ENCODE measurements around the gene FUCA2.

- TF ChIP-seq, protein P1, sequence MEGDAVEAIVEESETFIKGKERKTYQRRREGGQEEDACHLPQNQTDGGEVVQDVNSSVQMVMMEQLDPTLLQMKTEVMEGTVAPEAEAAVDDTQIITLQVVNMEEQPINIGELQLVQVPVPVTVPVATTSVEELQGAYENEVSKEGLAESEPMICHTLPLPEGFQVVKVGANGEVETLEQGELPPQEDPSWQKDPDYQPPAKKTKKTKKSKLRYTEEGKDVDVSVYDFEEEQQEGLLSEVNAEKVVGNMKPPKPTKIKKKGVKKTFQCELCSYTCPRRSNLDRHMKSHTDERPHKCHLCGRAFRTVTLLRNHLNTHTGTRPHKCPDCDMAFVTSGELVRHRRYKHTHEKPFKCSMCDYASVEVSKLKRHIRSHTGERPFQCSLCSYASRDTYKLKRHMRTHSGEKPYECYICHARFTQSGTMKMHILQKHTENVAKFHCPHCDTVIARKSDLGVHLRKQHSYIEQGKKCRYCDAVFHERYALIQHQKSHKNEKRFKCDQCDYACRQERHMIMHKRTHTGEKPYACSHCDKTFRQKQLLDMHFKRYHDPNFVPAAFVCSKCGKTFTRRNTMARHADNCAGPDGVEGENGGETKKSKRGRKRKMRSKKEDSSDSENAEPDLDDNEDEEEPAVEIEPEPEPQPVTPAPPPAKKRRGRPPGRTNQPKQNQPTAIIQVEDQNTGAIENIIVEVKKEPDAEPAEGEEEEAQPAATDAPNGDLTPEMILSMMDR (IDR thresholded peaks at IDR 0.05), result no peak
- TF ChIP-seq POLR2A (IDR thresholded peaks at IDR 0.05), result no peak
Observed at GRCh38 chr6:143539106-143539505, 27.6 kb upstream of the FUCA2 start.
